Activated effector memory CD4-positive, alpha-beta T cell treated with Interleukin-2 at 50 U/mL for 16 hours (primary cell): Measurements from ENCODE around the gene LDLRAD2.
"Not testable (repeated sequence)": the region's sequence is repeated elsewhere in the genome, so short reads cannot be mapped to it uniquely, and the experiment has no call there.

Experiments
- DNase-seq: peaks from one replicate; pipeline ENCODE4 v3.0.0-alpha.2; 2020

Gene LDLRAD2

DNA sequence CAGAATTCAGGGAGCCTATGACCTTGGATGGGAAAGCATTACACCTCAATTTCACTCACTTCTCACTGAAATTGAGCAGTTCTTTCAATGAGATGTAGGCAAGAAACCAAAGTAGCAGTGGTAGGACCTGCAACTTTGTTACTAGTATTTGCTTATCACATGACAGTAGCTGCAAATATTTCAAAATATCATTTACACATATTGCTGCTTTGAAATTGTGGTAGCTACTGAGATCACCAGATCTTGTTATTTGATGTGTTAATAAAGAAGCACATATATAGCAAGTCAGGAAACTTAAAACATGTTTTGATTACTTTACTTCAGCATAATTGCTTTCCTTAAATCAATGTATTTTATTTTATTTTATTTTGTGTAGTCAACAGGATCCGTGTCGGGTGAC lies 12.9 kb downstream of the LDLRAD2 start:
- DNase-seq = no peak

DNA sequence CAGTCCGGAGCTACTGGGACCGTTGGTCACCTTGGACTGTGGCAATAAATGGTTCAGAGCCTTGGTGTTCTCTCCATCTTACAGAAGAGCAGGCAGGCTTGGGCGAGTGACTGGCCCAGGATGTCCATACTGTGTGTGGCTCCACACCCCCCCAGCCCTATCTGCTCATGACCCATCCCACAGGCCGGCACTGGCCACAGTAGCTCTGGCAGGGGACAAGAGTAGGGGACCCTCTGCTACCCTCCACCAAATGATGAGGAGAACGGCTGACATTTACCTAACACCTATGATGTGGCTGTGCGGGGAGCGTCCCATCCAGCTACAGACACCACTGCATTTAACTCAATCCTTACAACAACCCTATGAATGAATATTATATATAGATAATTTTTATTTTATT lies 13.3 kb downstream of the LDLRAD2 start:
- no peak for DNase-seq

DNA sequence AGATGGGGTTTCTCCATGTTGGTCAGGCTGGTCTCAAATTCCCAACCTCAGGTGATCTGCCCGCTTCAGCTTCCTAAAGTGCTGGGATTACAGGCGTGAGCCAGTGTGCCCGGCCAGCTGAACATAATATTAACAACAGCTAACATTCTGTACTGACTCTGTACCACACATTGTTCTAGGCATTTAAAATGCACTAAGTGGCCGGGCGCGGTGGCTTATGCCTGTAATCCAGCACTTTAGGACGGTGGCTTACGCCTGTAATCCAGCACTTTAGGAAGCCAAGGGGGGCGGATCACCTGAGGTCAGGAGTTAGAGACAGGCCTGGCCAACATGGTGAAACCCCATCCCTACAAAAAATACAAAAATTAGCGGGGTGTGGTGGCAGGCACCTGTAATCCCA lies 14.6 kb downstream of the LDLRAD2 start:
- DNase-seq = not testable (repeated sequence)

DNA sequence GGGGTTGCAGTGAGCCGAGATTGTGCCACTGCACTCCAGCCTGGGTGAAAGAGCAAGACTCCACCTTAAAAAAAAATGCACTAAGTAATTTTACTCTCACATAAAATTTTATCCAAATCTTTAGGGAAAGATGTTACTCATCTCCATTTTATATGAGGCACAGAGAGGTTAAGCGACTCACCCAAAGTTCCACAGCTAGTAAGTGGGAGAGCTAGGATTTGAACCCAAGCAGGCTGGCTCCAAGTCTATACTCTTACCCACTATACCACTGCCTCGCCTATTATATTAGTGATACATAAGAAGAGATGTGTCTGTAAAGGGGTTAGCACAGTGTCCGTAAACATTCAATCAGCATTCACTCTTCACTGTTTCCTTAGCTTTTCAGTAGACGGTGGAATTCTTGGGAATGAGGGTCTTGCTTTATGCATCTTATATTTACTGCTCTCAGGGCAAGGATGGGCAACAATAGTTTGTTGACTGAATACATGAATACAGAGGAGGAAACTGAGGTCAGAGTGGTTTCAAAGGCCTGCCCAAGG lies 15.1 kb downstream of the LDLRAD2 start:
- no peak for DNase-seq

DNA sequence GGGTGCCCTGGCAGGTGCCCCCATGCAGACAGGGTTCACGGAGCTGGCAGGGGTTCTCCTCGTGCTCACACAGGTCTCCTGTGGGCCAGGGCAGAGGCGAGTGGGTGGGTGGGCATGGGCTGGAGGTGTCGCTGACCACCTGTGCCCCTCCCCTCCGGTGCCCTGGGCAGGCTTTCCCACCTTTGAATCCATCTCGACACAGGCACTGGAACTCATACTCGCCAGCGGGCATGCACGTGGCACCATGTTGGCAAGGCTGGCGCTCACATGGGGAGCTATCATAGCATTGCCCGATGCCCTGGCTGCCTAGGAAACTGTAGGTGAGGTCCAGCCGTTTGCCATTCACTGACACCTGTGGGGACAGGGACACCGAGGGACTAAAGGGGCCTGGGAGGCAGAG lies 16.0 kb downstream of the LDLRAD2 start:
- DNase-seq = no peak

DNA sequence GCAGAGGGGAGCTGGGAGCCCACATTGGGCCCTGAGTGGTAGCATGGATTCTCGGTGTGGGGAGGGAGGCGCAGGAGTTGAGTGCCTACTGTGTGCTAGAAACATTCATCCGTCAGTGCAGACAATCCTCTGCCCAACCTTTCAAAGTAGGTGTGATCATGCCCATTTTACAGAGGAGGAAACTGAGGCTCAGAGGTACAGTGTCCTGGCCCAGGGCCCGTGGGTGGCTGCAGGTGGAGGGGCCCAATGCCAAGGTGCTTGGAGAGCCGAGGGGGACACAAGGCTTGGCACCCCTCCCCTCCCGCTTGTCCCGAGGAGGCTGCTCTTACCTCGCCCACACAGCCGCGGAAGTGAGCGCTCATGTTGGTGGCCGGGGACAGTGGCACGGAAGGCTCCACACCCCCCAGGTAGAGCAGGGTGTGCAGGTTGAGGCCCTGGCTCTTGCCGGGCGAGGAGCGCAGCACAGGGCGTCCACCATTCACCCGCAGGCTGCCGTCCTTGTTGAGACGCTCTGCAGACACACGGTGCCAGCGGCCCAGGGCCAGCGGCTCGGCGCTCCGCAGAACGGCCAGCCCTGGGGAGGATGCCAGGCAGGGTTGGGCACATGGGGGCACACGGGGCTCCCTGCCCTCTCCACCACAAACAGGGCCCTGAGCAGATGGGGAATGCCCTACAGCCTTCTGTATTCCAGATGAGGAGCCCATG lies 16.6 kb downstream of the LDLRAD2 start:
- DNase-seq = no peak

DNA sequence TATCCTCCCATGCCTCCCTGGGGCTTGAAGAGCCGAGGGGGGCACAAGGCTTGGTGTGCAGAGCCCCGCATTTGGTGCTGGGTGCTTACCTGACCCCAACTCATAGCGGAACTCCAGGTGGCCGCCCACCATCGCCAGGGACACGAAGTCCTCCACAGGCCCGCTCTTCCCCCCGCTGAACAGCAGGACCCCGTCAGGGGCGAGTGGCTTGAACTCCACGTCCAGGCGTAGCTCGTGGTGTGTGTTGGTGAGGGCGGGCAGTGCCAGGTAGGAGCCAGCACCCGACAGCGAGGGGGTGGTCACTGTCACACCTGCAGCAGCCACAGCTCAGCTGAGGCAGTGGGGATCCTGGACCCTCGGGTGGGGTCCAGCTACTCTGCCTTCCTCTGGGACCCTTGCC lies 17.2 kb downstream of the LDLRAD2 start:
- DNase-seq = no peak

DNA sequence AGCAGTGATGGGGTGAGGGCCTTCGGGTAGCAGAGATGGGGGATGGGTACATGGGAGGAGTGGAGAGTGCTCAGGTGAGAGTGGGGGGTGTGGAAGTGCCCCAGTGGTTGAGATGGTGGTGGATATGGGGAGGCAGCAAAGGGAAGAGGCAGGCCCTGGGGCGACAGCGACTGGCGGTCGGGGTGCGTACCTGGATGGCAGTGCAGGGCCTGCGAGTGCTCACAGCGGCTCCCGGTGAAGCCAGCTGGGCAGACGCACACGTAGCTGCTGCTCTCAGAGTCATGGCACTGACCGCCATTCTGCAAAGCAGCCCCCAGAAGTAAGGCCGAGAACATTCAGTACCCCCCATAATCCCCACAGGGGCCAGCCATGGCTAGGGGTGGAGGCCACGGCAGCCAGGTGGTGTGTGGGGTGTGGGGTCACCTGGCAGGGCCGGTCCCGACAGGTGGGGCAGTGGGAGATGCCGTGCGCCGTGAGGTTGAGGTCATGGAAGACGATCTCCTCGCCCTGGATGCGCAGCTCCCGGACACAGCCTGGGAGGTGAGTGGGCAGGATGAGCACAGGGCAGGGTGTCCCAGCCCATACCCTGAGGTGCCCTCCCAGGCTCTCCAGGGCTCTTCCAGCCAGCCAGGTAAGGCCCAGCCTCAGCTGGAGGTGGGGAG lies 18.9 kb downstream of the LDLRAD2 start:
- DNase-seq = no peak

DNA sequence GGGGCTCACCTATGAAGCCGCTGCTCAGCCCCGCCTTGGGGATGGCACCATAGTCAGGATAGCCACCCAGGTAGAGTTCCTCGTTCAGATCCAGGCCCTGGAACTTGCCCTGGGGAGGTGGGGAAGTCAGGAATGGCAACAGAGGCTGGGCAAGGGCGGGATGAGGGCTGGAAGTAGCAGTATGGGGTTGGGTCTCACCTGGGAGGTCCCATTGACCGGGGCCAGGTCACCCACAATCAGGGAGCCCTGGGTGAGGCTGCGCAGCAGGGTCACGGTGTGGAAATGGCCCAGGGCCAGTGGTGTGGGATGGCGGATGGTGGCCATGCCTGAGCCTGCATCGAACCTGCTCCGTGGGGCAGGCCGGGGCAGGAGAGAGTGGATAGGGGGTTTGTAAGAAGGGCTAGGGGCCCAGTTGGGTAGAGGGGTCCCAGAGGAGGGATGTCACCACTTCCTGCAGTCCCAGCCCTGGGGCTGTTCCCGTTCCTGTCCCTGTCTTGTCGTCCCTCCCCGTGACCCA lies 19.4 kb downstream of the LDLRAD2 start:
- no peak for DNase-seq

DNA sequence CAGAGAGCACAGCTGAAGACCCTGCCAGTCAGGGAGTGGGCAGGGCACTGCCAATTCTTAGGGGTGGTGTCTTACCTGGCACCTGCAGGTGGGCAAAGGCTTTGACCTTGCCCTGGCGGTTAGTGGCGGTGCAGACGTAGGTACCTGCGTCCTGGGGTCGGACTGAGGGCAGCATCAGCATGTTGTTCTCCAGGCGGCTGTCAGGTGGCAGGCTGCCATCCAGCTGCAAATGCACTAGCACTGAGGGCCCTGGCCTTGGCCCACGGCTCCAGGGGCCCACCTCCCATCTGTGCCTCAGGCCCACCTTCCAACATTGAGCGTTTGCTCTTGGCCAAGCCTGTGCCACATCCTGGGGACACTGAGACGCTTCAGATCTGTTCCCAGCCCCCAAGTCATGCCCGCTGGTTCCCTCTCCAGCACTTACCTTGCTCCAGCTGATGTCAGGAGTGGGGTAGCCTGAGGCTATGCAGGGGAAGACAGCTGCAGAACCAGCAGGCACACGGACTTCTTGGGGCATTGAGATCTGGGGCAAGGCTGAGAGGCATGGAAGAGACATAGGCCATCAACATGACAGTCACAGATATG lies 21.4 kb downstream of the LDLRAD2 start:
- DNase-seq = no peak

DNA sequence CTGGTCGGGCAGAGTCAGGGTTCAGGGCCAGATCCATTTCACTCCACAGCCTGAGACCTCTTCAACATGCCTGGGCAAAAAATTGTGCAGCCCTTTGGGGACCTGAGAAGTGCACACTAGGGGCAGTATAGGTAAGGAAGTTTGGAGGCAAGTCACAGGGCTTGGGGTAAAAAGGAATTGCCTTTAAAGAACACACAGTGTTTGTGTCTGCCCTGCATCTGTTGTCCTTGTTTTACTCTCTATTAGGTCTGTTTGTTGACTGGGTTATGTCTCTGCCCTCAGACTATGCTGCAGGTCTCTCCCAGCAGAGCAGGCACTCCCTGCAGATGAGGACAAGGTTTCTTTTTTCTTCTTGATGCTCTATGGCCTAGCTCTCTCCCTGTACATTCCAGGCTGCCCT lies 22.0 kb downstream of the LDLRAD2 start:
- no peak for DNase-seq

DNA sequence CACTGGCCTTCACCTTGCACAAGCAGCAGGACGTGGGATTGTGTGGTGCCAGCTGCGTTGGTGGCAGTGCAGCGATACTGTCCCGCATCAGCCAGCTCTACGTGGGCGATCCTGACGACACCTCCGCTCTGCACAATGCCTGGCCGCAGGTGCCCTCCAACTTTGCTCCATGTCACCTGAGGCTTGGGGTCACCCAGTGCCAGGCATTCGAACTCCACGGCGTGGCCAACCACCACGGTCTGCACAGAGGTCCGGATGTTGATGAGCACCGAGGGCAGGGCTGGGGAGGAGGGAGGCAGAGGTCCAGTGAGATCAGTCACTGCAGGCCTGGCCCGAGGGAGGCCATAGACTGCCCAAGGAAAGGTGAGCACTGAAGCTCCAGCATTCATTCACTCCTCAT lies 22.6 kb downstream of the LDLRAD2 start:
- DNase-seq = no peak

DNA sequence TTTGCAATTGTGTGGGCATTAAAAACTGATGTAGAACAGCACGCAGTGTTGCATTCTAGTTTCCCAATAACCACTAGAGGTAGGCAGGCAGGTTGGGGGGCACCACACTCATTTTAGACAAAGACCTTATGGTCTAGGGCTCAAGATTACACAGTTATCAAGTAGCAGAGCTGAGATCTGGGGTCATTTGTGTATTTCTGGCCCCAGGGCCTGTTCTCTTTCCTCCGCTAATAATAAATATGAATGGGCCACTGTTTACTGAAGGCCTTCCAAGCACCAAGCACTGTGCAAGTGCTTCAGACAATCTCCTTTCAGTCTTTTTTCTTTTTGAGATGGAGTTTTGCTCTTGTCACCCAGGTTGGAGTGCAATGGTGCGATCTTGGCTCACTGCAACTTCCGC lies 23.9 kb downstream of the LDLRAD2 start:
- no peak for DNase-seq

DNA sequence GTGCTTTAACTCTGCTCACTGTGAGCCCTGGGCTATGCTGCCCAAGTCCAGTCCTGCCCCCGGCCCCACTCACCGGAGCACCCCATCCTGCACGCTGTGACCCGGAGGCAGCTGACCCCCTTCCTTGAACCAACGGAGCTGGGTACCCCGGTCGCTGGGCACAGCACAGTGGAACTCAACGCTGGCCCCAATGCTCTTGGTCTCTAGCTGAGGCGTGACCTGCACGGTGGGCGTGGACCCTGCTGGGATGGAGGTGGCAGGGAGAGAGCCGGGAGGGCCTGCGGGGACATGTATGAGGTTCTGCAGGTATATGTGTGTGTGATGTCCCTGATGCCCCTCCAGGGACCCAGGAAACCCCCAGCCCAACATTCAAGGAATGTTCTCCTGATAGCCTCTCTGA lies 24.7 kb downstream of the LDLRAD2 start:
- no peak for DNase-seq

DNA sequence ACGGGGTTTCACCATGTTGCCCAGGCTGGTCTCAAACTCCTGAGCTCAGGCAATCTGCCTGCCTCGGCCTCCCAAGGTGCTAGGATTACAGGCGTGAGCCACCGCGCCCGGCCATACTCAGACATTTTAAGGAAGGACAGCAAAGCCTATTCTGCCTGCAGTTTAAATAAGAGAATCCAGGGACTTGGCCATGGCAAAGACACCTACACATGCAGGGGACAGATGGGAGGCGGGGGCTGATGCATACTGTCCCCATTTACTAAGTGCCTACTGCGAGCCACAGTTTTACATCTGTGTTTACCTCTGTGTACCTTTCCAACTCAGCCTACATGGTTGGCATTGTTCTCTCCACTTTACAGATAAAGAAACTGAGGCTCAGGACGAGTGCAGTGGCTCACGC lies 25.4 kb downstream of the LDLRAD2 start:
- DNase-seq = no peak

DNA sequence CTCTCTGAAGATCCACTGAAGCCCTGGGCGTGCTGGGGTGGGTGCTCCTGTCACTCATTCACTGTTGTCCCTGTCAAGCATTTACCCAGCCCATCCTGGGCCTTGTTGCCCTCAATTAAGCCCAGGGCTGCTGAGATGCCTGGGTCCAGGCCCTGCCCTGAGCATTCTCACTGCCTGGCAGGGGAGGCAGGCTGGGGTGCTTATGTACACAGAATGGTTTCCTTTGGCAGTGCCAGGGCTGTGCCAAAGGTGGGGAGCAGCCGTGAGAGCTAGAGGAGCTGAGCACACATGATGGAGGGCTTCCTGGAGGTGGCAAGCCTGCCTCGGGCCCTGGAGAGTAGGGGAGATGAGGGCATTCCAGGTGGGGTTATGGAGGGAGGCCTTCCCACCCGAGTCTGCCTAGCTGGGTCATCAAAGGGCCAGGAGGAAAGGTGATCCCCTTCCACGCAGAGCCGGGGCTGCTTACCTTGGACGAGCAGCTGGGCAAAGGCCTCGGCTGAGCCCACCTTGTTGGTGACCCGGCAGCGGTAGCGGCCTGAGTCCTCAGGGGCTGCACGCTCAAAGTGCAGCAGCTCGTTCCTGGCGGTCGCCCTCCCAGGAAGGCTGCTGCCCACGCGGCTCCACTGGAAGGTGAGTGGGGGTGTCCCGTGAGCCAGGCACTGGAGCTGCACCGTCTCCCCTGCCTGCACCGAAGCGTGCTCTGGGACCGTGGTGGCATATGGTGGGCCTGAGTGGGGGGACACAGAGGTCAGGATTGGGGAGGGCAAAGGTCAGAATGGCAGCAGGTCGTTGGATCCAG lies 26.5 kb downstream of the LDLRAD2 start:
- no peak for DNase-seq

DNA sequence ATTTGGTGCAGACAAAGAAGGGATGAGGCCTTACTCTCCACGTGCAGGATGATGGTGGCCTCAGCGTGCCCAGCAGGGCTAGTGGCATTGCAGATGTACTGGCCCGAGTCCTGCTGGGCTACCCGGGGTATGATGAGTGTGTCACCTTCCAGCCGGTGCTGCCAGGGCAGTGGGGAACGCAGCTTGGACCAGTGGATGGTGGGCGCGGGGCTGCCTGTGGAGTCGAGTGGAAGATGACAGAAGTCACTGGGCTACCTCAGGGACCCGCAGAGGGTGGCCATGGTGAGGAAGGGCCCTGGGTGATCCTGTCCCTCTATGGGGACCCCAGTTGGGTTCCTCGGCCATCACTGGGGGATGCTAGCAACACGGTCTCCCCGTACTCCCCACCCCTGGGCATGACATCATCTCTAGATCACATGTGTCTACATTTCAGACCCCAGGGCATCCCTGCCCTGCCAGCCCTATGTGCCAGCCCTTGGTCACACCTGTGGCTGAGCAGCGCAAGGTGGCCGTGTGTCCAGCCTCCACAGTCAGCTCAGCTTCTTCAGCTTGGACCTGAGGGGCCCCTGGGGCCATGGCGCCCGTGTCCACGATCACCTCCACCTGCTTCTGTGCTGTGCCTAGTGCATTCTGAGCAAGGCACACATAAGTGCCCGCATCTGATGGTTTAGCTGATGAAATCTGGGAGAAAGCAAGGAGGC lies 27.4 kb downstream of the LDLRAD2 start:
- no peak for DNase-seq

DNA sequence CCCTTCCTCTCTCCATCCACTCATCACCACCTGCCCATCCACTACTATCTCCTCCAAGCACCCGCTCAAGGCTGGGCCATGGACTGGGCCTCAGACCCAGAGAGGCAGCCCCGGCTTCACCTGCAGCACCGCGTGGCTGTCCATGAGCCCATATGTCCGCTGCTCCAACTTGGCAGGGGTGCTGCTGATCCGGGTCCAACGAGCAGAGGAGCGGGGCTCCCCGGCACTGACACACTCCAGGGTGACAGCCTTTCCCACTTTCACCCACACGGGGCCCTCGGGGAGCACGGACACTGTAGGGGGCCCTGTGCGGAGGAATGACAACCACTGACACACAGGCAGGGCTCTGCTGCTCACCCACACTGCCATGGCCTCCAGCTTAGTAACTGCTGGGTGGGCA lies 28.9 kb downstream of the LDLRAD2 start:
- no peak for DNase-seq

DNA sequence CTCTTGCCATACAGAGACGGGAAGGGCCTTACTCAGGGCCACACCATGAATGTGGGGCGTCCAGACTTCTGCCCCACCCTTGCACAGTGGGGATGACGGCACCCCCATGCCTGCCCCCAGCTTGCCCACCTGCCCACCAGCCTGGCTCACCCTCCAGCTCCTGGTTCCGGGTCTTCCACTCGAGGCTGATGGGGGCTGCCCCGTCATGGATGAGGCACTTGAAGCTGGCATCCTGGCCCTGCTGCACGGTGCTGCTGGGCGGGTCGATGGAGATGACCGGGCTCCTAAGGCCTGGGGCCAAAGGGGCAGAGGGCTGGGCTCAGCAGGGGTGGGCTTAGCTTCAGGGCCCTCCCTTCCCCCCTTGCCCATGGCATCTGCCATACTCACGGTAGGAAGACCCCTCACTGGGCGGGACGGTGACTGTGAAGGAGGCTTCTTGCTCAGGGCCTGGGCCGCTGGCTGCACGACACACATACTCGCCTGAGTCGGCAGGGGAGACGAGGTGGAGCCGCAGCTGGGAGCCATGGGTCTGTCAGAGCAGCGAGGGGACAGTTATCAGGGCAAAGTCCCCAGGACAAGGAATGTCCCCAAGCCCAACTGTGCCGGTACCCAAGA lies 29.9 kb downstream of the LDLRAD2 start:
- DNase-seq = no peak

DNA sequence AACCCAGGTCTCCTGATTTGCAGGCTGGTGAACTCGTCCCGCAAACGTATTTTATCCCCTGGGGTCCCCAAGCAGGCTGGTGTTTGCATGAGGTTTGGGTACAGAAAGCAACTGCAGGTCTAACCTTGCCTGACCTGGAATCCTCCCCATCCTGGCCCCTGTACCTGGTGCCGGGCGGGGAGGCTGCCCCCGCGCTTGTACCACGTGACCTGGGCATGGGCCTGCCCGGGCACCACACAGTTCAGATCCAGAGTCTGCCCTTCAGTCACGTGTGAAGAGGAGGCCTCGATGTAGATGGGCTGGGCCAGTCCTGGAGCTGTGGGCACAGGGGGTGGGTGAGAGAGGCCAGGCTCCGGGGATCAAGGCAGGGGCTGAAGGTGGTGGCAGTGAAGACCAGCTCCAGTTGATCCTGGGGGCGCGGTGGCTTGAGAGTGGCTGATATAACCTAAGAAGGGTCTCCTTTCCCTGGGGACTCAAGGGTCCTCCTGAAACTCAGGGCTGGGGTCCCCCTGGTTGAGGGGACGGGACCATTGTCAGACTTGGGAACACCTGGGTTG lies 30.6 kb downstream of the LDLRAD2 start:
- DNase-seq = no peak

DNA sequence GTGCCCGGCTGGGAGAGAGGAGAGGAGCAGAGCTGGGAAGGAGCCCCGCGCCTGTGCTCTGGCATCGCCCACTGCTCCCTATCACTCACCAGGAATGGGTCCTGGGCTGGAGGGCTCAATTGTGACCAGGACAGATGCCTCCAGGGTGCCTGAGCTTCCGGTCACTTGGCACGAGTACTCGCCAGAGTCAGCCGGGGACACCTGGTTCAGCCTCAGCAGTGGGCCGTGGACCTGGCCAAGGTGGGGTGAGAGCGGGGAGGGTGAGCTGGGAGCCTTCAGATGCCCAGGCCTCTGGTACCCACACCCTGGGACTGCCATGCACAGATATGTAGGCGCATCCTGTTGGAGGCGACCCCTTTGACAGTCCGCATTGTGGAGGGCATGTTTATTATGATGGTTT lies 31.1 kb downstream of the LDLRAD2 start:
- no peak for DNase-seq

DNA sequence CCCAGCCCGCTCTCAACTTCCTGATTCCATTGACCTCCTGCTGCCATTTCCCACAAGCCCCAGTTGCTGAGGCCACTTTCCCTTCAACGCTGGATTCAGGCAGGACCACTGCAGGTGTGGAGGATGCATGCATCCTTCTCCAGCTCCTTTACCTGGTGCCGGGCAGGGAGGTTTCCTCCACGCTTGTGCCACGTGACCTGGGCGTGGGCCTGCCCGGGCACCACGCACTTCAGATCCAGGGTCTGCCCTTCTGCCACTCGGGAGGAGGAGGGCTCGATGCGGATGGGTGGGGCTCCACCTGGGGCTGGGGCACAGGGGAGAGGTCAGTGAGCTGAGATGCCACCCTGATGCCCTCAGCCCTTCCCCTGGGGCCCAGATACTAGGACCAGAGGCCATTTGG lies 31.9 kb downstream of the LDLRAD2 start:
- no peak for DNase-seq
